Thyroid gland (tissue), 4 donors: ENCODE results near the gene SPPL2A.

Experiments used
- POLR2A ChIP-seq, 2 donors: fragments of 450-650 bp; IDR thresholded peaks; one replicate each; pipeline ENCODE4 v1.6.1; 2017; ENCODE audit warnings: antibody characterized with exemption in 2 of 2, mild to moderate bottlenecking in 2 of 2, moderate library complexity in 1 of 2
- TF ChIP-seq, protein P1 (sequence below), 6 experiments: fragments of 200-600 bp in 3 of 6; fragments of 450-650 bp in 3 of 6; sonication (generic) in 3 of 6; IDR thresholded peaks; one replicate each; pipeline ENCODE4 v1.5.1; 2016 to 2019; ENCODE audit warnings: antibody characterized with exemption in 6 of 6, mild to moderate bottlenecking in 2 of 6, inconsistent platforms in 1 of 6, moderate library complexity in 1 of 6

DNA sequence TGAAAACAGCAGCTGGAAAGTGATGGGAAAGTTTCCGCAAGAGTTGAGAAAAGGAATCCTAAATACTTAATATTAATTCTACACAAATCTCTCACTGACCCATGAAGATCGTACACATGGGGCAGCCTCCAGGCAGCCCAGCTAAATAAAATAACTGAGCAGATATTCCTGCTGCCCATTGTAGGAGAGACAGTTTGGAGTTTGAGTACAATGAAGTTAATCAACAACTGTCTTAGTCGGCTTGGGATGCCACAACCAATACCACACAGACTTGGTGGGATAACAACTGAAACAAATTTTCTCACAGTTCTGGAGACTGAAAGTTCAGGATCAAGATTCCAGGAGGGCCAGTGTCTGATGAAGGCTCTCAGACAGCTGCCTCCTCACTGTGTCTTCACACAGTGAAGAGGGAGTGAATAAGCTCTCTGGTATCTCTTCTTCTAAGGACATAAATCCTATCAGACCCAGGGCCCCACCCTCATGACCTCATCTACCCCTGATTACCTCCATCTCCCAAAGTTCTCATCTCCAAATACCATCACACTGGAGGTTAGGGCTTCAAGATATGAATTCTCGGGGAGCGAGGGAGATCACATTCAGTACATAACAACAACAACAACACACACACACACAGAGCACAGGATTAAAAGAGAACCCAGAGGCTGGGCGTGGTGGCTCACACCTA, 88.6 kb downstream of the SPPL2A start:
- TF ChIP-seq, protein P1, sequence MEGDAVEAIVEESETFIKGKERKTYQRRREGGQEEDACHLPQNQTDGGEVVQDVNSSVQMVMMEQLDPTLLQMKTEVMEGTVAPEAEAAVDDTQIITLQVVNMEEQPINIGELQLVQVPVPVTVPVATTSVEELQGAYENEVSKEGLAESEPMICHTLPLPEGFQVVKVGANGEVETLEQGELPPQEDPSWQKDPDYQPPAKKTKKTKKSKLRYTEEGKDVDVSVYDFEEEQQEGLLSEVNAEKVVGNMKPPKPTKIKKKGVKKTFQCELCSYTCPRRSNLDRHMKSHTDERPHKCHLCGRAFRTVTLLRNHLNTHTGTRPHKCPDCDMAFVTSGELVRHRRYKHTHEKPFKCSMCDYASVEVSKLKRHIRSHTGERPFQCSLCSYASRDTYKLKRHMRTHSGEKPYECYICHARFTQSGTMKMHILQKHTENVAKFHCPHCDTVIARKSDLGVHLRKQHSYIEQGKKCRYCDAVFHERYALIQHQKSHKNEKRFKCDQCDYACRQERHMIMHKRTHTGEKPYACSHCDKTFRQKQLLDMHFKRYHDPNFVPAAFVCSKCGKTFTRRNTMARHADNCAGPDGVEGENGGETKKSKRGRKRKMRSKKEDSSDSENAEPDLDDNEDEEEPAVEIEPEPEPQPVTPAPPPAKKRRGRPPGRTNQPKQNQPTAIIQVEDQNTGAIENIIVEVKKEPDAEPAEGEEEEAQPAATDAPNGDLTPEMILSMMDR (IDR thresholded peaks at IDR 0.05): no peak
- no peak for TF ChIP-seq POLR2A (IDR thresholded peaks at IDR 0.05)
